ENCODE results near the gene MACROD2. TPM values are rescaled to one million over a fixed set of nuclear protein-coding genes. Genes with fewer than 3 reads are reported as not detected.

The MACROD2 gene
- polyA plus RNA-seq, 1 donor (not counting 4 experiments of a cell fraction or from before 2014, with no cell fraction given) = 0.71 TPM

DNA sequence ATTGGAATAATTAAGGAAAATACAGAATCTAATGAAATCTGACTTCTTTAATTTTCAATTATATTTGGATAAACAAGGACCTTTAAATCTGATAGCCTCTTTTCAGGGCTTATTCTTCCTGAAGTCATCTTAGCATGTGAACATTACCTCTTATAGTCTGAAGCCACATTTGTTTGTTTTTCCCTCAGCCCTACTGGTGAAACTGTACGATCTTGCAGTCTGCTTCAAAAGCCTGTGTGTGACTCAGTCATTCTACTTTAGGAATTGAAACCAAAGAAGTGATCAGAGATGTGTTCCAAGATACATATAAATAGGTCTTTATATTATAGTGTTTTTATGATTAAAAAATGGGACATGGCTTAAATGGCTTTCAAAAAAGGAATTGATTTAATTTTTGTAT lies 67.5 kb downstream of the MACROD2 start:
- no peaks in the 10 kb centered on the region for H3K4me1 ChIP-seq (ENCODE audit: control insufficient read depth, extremely low read depth, insufficient read depth, low read length)
- DNase-seq (ENCODE audit: low read depth, low spot score) (no peak), FAIRE-seq (no peak)
- H3K9me1 ChIP-seq (ENCODE audit: control insufficient read depth, extremely low read depth, insufficient read depth, low read length) = no peaks in the 10 kb centered on the region
- H3K9me3 ChIP-seq (ENCODE audit: control insufficient read depth, low read depth, low read length) = no peaks in the 10 kb centered on the region
- no peak overlapping the region for H3K27ac ChIP-seq (ENCODE audit: control insufficient read depth, insufficient read depth, low read length)
- no peak overlapping the region for H3K9ac ChIP-seq (ENCODE audit: control insufficient read depth, extremely low read depth, insufficient read depth, low read length)
- dilution Hi-C loops (cut with MboI; ENCODE audit: extremely low pct_ligation_motif_present, low sequenced_read_pairs) = no loop called here
- H3K36me3 ChIP-seq (ENCODE audit: control insufficient read depth in 2 of 2, extremely low read depth in 1 of 2, insufficient read depth in 2 of 2, low read length in 2 of 2) = no peaks in the 10 kb centered on the region
- H3K4me2 ChIP-seq (ENCODE audit: control insufficient read depth, extremely low read depth, insufficient read depth, low read depth, low read length) = no peak overlapping the region
- H3K79me2 ChIP-seq (ENCODE audit: control insufficient read depth, insufficient read depth, low read length) = no peaks in the 10 kb centered on the region
- H3K27me3 ChIP-seq (ENCODE audit: control insufficient read depth, extremely low read depth, insufficient read depth, low read length) = no peaks in the 10 kb centered on the region
- H3K4me3 ChIP-seq (ENCODE audit: control insufficient read depth in 2 of 3, extremely low read depth in 1 of 3, insufficient read depth in 2 of 3, low read depth in 1 of 3, low read length in 3 of 3) = no peak overlapping the region
- TF ChIP-seq, protein P1, sequence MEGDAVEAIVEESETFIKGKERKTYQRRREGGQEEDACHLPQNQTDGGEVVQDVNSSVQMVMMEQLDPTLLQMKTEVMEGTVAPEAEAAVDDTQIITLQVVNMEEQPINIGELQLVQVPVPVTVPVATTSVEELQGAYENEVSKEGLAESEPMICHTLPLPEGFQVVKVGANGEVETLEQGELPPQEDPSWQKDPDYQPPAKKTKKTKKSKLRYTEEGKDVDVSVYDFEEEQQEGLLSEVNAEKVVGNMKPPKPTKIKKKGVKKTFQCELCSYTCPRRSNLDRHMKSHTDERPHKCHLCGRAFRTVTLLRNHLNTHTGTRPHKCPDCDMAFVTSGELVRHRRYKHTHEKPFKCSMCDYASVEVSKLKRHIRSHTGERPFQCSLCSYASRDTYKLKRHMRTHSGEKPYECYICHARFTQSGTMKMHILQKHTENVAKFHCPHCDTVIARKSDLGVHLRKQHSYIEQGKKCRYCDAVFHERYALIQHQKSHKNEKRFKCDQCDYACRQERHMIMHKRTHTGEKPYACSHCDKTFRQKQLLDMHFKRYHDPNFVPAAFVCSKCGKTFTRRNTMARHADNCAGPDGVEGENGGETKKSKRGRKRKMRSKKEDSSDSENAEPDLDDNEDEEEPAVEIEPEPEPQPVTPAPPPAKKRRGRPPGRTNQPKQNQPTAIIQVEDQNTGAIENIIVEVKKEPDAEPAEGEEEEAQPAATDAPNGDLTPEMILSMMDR (optimal IDR thresholded peaks at IDR 0.05 in 1 of 3, IDR thresholded peaks at IDR 0.05 in 1 of 3, conservative IDR thresholded peaks at IDR 0.05 in 1 of 3; ENCODE audit: extremely low read depth in 1 of 3, insufficient read depth in 2 of 3, low read length in 3 of 3) = no peak
- TF ChIP-seq EZH2 (IDR thresholded peaks at IDR 0.05; ENCODE audit: low read length) = no peak
- no peaks in the 10 kb centered on the region for H4K20me1 ChIP-seq (ENCODE audit: control insufficient read depth, extremely low read depth, insufficient read depth, low read length)
- no peak overlapping the region for H2AFZ ChIP-seq (ENCODE audit: control insufficient read depth, low read length)

DNA sequence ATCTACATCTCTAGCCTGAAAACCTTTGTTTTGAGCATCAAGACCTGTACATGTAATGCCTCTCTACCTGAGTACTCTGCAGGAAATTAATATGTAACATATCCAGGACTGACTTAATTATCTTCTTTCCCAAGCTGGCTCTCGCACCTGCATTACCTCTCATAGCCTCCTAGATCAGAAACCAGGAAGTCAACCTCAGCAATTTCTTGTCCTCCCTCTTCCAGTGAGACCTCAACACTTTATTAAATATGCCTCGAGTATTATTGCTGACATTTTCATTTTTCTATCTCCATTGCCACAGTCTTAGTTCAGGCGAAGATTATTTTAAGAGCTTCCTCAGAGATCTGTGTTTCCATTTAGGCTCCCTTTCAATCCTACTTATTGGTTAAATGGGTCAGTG lies 69.0 kb downstream of the MACROD2 start:
- Histone ChIP-seq H3K4me3 (ENCODE audit: control insufficient read depth in 2 of 3, extremely low read depth in 1 of 3, insufficient read depth in 2 of 3, low read depth in 1 of 3, low read length in 3 of 3) (no peak overlapping the region), H3K27ac (ENCODE audit: control insufficient read depth, insufficient read depth, low read length) (no peak overlapping the region), H3K9me1 (ENCODE audit: control insufficient read depth, extremely low read depth, insufficient read depth, low read length) (no peaks in the 10 kb centered on the region), H4K20me1 (ENCODE audit: control insufficient read depth, extremely low read depth, insufficient read depth, low read length) (no peaks in the 10 kb centered on the region), H2AFZ (ENCODE audit: control insufficient read depth, low read length) (no peak overlapping the region), H3K4me2 (ENCODE audit: control insufficient read depth, extremely low read depth, insufficient read depth, low read depth, low read length) (no peak overlapping the region), H3K27me3 (ENCODE audit: control insufficient read depth, extremely low read depth, insufficient read depth, low read length) (no peaks in the 10 kb centered on the region), H3K79me2 (ENCODE audit: control insufficient read depth, insufficient read depth, low read length) (no peaks in the 10 kb centered on the region), H3K4me1 (ENCODE audit: control insufficient read depth, extremely low read depth, insufficient read depth, low read length) (no peaks in the 10 kb centered on the region), H3K9ac (ENCODE audit: control insufficient read depth, extremely low read depth, insufficient read depth, low read length) (no peak overlapping the region), H3K9me3 (ENCODE audit: control insufficient read depth, low read depth, low read length) (no peaks in the 10 kb centered on the region), H3K36me3 (ENCODE audit: control insufficient read depth in 2 of 2, extremely low read depth in 1 of 2, insufficient read depth in 2 of 2, low read length in 2 of 2) (no peaks in the 10 kb centered on the region)
- DNase-seq (ENCODE audit: low read depth, low spot score) (no peak), FAIRE-seq (no peak)
- dilution Hi-C loops (cut with MboI; ENCODE audit: extremely low pct_ligation_motif_present, low sequenced_read_pairs) = no loop called here
- TF ChIP-seq EZH2 (IDR thresholded peaks at IDR 0.05; ENCODE audit: low read length) = no peak
- TF ChIP-seq, protein P1 (optimal IDR thresholded peaks at IDR 0.05 in 1 of 3, IDR thresholded peaks at IDR 0.05 in 1 of 3, conservative IDR thresholded peaks at IDR 0.05 in 1 of 3; ENCODE audit: extremely low read depth in 1 of 3, insufficient read depth in 2 of 3, low read length in 3 of 3) = no peak
